ENCODE measurements around the gene FLII.
A peak's percentile ranks its signal among the peaks of the same experiment; 100 is the strongest.

The FLII gene

GRCh38 chr17:18261659-18262058 is 3.1 kb upstream of the FLII start:
- H3K4me3 ChIP-seq (IDR thresholded peaks at IDR 0.05; ENCODE audit: insufficient read depth, low read depth, low read length) = no peak overlapping the region
- H3K79me2 ChIP-seq (ENCODE audit: insufficient read depth, low read depth) = no peaks in the 10 kb centered on the region; the same call in 1 of the 2 replicates
- no peaks in the 10 kb centered on the region for H4K20me1 ChIP-seq (ENCODE audit: insufficient read depth)
- H3K4me1 ChIP-seq (ENCODE audit: low read depth, poor library complexity, severe bottlenecking) = peaks cover 9% of the 10 kb centered on the region
- no peak overlapping the region for H3K27ac ChIP-seq
- no peak overlapping the region for H3K9ac ChIP-seq
- no peaks in the 10 kb centered on the region for H3K27me3 ChIP-seq (ENCODE audit: insufficient read depth, low read depth)
- H3K4me2 ChIP-seq = peak overlapping the region; percentile 83; the same call in 1 of the 2 replicates
- no peak for TF ChIP-seq CTCF (conservative IDR thresholded peaks at IDR 0.05; ENCODE audit: low read depth, low read length)
- H3K36me3 ChIP-seq (ENCODE audit: insufficient read depth) = no peaks in the 10 kb centered on the region
- H2AFZ ChIP-seq (ENCODE audit: low read depth) = no peak overlapping the region

GRCh38 chr17:18261146-18261515 is 2.6 kb upstream of the FLII start:
- no peaks in the 10 kb centered on the region; the same call in 1 of the 2 replicates for H3K79me2 ChIP-seq (ENCODE audit: insufficient read depth, low read depth)
- H3K9ac ChIP-seq = peak overlapping the region; percentile 50; the same call in 1 of the 2 replicates
- H2AFZ ChIP-seq (ENCODE audit: low read depth) = peak overlapping the region; percentile 79; the same call in 1 of the 2 replicates
- TF ChIP-seq CTCF (conservative IDR thresholded peaks at IDR 0.05; ENCODE audit: low read depth, low read length) = no peak
- H4K20me1 ChIP-seq (ENCODE audit: insufficient read depth) = no peaks in the 10 kb centered on the region
- no peaks in the 10 kb centered on the region for H3K36me3 ChIP-seq (ENCODE audit: insufficient read depth)
- no peak overlapping the region for H3K4me3 ChIP-seq (IDR thresholded peaks at IDR 0.05; ENCODE audit: insufficient read depth, low read depth, low read length)
- peak overlapping the region; percentile 25; the same call in 1 of the 2 replicates for H3K27ac ChIP-seq
- peak overlapping the region; percentile 83 for H3K4me2 ChIP-seq
- no peaks in the 10 kb centered on the region for H3K27me3 ChIP-seq (ENCODE audit: insufficient read depth, low read depth)
- peaks cover 12% of the 10 kb centered on the region for H3K4me1 ChIP-seq (ENCODE audit: low read depth, poor library complexity, severe bottlenecking)

- H3K4me1 ChIP-seq (ENCODE audit: low read depth, poor library complexity, severe bottlenecking) = peaks cover 12% of the 10 kb centered on the region
These were observed 2.0 kb upstream of the FLII start, which contains the start of gene MIEF2 for GRCh38 chr17:18260332-18261145. MIEF2 (plus strand) TSS chr17:18260662; CDS start chr17:18262721, 2,059 bp downstream.

More at GRCh38 chr17:18260332-18261145, 2.0 kb upstream of the FLII start, which contains the start of gene MIEF2:
- Histone ChIP-seq H3K4me2 (peak within 1 kb of the TSS; percentile 83), H3K79me2 (ENCODE audit: insufficient read depth, low read depth) (no peaks in the 10 kb centered on the region; the same call in 1 of the 2 replicates), H3K4me3 (IDR thresholded peaks at IDR 0.05; ENCODE audit: insufficient read depth, low read depth, low read length) (no peak within 1 kb of the TSS), H3K27me3 (ENCODE audit: insufficient read depth, low read depth) (no peaks in the 10 kb centered on the region), H3K9ac (peak within 1 kb of the TSS; percentile 50; the same call in 1 of the 2 replicates), H2AFZ (ENCODE audit: low read depth) (peak within 1 kb of the TSS; percentile 79), H3K27ac (peak within 1 kb of the TSS; percentile 25; the same call in 1 of the 2 replicates), H4K20me1 (ENCODE audit: insufficient read depth) (no peaks in the 10 kb centered on the region), H3K36me3 (ENCODE audit: insufficient read depth) (no peaks in the 10 kb centered on the region)
- no peak for TF ChIP-seq CTCF (conservative IDR thresholded peaks at IDR 0.05; ENCODE audit: low read depth, low read length)

Measured in KMS-11 (cell line).